Astrocyte of the hippocampus (primary cell): ENCODE results near the gene TNNI2.

ENCODE experiments used
- DNase-seq: peaks from one replicate; pipeline ENCODE4 v3.0.0; 2011; ENCODE audit warnings: low read depth, low spot score

The TNNI2 gene

GRCh38 chr11:1821562-1821961, 17.2 kb upstream of the TNNI2 start:
- no peak for DNase-seq

GRCh38 chr11:1822648-1823375, 16.0 kb upstream of the TNNI2 start:
- DNase-seq: no peak

- DNase-seq: no peak
Observed at GRCh38 chr11:1823376-1824220, 15.2 kb upstream of the TNNI2 start.

- no peak for DNase-seq
Observed at GRCh38 chr11:1824221-1825038, 14.4 kb upstream of the TNNI2 start.

GRCh38 chr11:1825039-1825740, 13.6 kb upstream of the TNNI2 start:
- DNase-seq: peak; percentile 78

GRCh38 chr11:1825785-1826451, 12.9 kb upstream of the TNNI2 start:
- DNase-seq: no peak

- DNase-seq: peak; percentile 94
Observed at GRCh38 chr11:1826552-1827094, 12.2 kb upstream of the TNNI2 start.

GRCh38 chr11:1827095-1827813, 11.5 kb upstream of the TNNI2 start:
- peak; percentile 98 for DNase-seq

GRCh38 chr11:1827931-1828330, 10.8 kb upstream of the TNNI2 start:
- DNase-seq: peak; percentile 44

- DNase-seq: no peak
Observed at GRCh38 chr11:1828542-1828941, 10.2 kb upstream of the TNNI2 start.

- DNase-seq: peak; percentile 94
Observed at GRCh38 chr11:1829039-1829820, 9.6 kb upstream of the TNNI2 start.

GRCh38 chr11:1830004-1830321, 8.8 kb upstream of the TNNI2 start:
- no peak for DNase-seq

GRCh38 chr11:1830322-1831223, 8.2 kb upstream of the TNNI2 start:
- peak; percentile 91 for DNase-seq

- no peak for DNase-seq
Observed at GRCh38 chr11:1831338-1832210, 7.2 kb upstream of the TNNI2 start.

- peak; percentile 66 for DNase-seq
Observed at GRCh38 chr11:1832211-1832919, 6.4 kb upstream of the TNNI2 start.

GRCh38 chr11:1832920-1833295, 5.9 kb upstream of the TNNI2 start:
- DNase-seq: no peak
